ENCODE data around the gene ATP6V0C. TPM values are rescaled to one million over a fixed set of nuclear protein-coding genes. Genes with fewer than 3 reads are reported as not detected.

ATP6V0C gene
- polyA plus RNA-seq, 1 donor from 2014 or later: 100 TPM

DNA sequence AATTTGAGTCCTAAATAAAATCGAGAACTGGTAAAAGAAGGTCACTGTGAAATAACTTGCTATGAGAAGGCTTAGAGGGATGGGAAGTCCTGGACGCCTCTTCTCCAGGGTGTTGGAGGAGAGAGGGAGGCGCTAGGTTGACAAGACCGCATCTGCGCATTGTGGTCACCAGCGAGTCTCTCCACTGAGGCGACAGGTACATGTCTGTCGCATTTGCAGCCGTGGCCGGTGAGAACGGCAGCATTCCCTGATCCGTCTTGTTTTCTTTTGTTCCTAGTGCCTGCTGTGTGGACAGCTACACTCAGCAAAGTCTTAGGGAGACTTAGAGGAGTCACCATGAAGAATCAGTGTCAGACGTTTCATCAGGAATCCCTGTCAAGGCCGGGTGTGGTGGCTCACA lies 8.1 kb upstream of the ATP6V0C start:
- no peaks in the 10 kb centered on the region for H3K9me3 ChIP-seq (ENCODE audit: low read length)
- H3K4me2 ChIP-seq (ENCODE audit: low read length): no peak overlapping the region
- no peak overlapping the region for H3K4me3 ChIP-seq (ENCODE audit: low read length)
- H2AFZ ChIP-seq (ENCODE audit: low read depth, low read length): no peak overlapping the region
- no peaks in the 10 kb centered on the region for H3K79me2 ChIP-seq (replicated peaks; ENCODE audit: insufficient read depth, low read length)
- no peaks in the 10 kb centered on the region for H3K9me2 ChIP-seq (ENCODE audit: insufficient read depth, low read length)
- H3K27ac ChIP-seq (ENCODE audit: low read length): no peak overlapping the region
- H3K27me3 ChIP-seq (ENCODE audit: insufficient read depth, low read depth, low read length): no peaks in the 10 kb centered on the region
- H3F3A ChIP-seq (ENCODE audit: insufficient read depth, low read length, poor library complexity, severe bottlenecking): no peaks in the 10 kb centered on the region
- TF ChIP-seq MXI1 (conservative IDR thresholded peaks at IDR 0.05; ENCODE audit: poor library complexity, severe bottlenecking): no peak
- no peak overlapping the region for H3K9ac ChIP-seq (ENCODE audit: low read length)
- no peaks in the 10 kb centered on the region for H4K20me1 ChIP-seq (ENCODE audit: insufficient read depth)
- no peaks in the 10 kb centered on the region for H3K36me3 ChIP-seq (ENCODE audit: insufficient read depth, low read length)

DNA sequence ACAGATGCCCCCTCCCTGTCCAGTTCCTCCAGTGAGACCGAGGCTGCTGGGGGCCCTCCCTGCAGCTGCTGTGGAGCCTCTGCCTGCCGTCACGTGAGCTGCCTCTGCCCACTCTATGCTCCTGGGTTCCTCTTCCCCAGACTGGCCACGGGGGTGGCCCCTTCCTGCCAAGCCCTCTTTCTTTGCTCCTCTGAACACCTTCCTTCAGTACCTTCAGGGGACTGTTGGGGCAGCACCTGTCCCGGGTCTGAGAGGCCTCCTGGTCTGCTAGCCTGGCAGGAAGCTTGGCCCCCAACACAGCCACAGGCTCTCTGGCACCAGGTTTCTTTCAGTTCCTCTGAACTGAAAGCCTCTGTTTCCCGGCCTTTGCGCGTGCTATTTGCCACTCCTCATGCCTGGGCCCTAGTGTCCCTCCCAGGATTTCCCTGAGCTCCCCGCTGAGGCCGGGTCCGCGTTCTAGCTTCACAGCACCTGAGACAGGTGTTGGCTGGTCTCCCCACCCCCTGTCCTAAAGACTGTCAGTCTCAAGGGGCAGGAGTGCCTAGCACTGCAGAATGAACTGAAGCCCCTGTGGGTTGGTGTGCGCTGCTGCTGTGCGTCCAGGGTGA lies 6.6 kb upstream of the ATP6V0C start:
- Histone ChIP-seq H3K27me3 (ENCODE audit: insufficient read depth, low read depth, low read length) (no peaks in the 10 kb centered on the region), H4K20me1 (ENCODE audit: insufficient read depth) (no peaks in the 10 kb centered on the region), H2AFZ (ENCODE audit: low read depth, low read length) (no peak overlapping the region), H3K9me2 (ENCODE audit: insufficient read depth, low read length) (no peaks in the 10 kb centered on the region), H3K27ac (ENCODE audit: low read length) (no peak overlapping the region), H3K4me2 (ENCODE audit: low read length) (no peak overlapping the region), H3K9ac (ENCODE audit: low read length) (no peak overlapping the region), H3K4me3 (ENCODE audit: low read length) (no peak overlapping the region), H3F3A (ENCODE audit: insufficient read depth, low read length, poor library complexity, severe bottlenecking) (no peaks in the 10 kb centered on the region), H3K79me2 (replicated peaks; ENCODE audit: insufficient read depth, low read length) (no peaks in the 10 kb centered on the region), H3K9me3 (ENCODE audit: low read length) (no peaks in the 10 kb centered on the region), H3K36me3 (ENCODE audit: insufficient read depth, low read length) (no peaks in the 10 kb centered on the region)
- TF ChIP-seq EZH2 (IDR thresholded peaks at IDR 0.05; ENCODE audit: borderline replicate concordance, insufficient read depth, low read length, poor library complexity, severe bottlenecking) (no peak), SMC3 (conservative IDR thresholded peaks at IDR 0.05; ENCODE audit: poor library complexity) (no peak), EP300 (conservative IDR thresholded peaks at IDR 0.05; ENCODE audit: poor library complexity, severe bottlenecking) (no peak), POLR2AphosphoS5 (IDR thresholded peaks at IDR 0.05) (no peak), RAD21 (conservative IDR thresholded peaks at IDR 0.05) (no peak), TAF1 (IDR thresholded peaks at IDR 0.05; ENCODE audit: low read depth) (no peak), MXI1 (conservative IDR thresholded peaks at IDR 0.05; ENCODE audit: poor library complexity, severe bottlenecking) (no peak)
- TF ChIP-seq, protein P1, sequence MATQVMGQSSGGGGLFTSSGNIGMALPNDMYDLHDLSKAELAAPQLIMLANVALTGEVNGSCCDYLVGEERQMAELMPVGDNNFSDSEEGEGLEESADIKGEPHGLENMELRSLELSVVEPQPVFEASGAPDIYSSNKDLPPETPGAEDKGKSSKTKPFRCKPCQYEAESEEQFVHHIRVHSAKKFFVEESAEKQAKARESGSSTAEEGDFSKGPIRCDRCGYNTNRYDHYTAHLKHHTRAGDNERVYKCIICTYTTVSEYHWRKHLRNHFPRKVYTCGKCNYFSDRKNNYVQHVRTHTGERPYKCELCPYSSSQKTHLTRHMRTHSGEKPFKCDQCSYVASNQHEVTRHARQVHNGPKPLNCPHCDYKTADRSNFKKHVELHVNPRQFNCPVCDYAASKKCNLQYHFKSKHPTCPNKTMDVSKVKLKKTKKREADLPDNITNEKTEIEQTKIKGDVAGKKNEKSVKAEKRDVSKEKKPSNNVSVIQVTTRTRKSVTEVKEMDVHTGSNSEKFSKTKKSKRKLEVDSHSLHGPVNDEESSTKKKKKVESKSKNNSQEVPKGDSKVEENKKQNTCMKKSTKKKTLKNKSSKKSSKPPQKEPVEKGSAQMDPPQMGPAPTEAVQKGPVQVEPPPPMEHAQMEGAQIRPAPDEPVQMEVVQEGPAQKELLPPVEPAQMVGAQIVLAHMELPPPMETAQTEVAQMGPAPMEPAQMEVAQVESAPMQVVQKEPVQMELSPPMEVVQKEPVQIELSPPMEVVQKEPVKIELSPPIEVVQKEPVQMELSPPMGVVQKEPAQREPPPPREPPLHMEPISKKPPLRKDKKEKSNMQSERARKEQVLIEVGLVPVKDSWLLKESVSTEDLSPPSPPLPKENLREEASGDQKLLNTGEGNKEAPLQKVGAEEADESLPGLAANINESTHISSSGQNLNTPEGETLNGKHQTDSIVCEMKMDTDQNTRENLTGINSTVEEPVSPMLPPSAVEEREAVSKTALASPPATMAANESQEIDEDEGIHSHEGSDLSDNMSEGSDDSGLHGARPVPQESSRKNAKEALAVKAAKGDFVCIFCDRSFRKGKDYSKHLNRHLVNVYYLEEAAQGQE (IDR thresholded peaks at IDR 0.05; ENCODE audit: borderline replicate concordance): no peak
- TF ChIP-seq, protein P2, sequence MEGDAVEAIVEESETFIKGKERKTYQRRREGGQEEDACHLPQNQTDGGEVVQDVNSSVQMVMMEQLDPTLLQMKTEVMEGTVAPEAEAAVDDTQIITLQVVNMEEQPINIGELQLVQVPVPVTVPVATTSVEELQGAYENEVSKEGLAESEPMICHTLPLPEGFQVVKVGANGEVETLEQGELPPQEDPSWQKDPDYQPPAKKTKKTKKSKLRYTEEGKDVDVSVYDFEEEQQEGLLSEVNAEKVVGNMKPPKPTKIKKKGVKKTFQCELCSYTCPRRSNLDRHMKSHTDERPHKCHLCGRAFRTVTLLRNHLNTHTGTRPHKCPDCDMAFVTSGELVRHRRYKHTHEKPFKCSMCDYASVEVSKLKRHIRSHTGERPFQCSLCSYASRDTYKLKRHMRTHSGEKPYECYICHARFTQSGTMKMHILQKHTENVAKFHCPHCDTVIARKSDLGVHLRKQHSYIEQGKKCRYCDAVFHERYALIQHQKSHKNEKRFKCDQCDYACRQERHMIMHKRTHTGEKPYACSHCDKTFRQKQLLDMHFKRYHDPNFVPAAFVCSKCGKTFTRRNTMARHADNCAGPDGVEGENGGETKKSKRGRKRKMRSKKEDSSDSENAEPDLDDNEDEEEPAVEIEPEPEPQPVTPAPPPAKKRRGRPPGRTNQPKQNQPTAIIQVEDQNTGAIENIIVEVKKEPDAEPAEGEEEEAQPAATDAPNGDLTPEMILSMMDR (IDR thresholded peaks at IDR 0.05; ENCODE audit: poor library complexity, severe bottlenecking): no peak

Data from neural cell (in vitro differentiated cells).